HepG2 (cell line): ENCODE measurements around the gene GNL1. TPM values are rescaled to one million over a fixed set of nuclear protein-coding genes. Genes with fewer than 3 reads are reported as not detected.

ENCODE experiments used
- AFF4 ChIP-seq: sonication (generic); formaldehyde crosslinking; IDR thresholded peaks from 2 replicates; pipeline ENCODE4 v1.4.0; 2020; ENCODE audit warnings: missing genetic modification reagents
- ATF7-NPFF ChIP-seq: sonication (generic); formaldehyde crosslinking; IDR thresholded peaks from 2 replicates; pipeline ENCODE4 v1.8.1; 2023; ENCODE audit warnings: mild to moderate bottlenecking, low read depth, missing genetic modification reagents, moderate library complexity
- BRD4 ChIP-seq: sonication (generic); formaldehyde crosslinking; IDR thresholded peaks from 2 replicates; pipeline ENCODE4 v1.4.0; 2020; ENCODE audit warnings: missing genetic modification reagents
- FOXK1 ChIP-seq: sonication (generic); formaldehyde crosslinking; IDR thresholded peaks from 2 replicates; pipeline ENCODE4 v1.4.0; 2020; ENCODE audit warnings: low read depth, missing genetic modification reagents, borderline replicate concordance
- HNRNPH1 ChIP-seq: fragments of 200-400 bp; formaldehyde crosslinking; optimal IDR thresholded peaks from 2 replicates; pipeline ENCODE3; 2017; ENCODE audit warnings: mild to moderate bottlenecking, low read depth, low read length
- KDM1A ChIP-seq: IDR thresholded peaks from 2 replicates; pipeline ENCODE4 v1.6.1; 2016; ENCODE audit warnings: missing compliant biosample characterization
- MAFF ChIP-seq: IDR thresholded peaks from 2 replicates; pipeline ENCODE4 v1.6.1; 2011; ENCODE audit warnings: low read depth, low read length, improper control_type of control experiment
- MIER2 ChIP-seq: IDR thresholded peaks from 2 replicates; pipeline ENCODE4 v1.6.1; 2016; ENCODE audit warnings: missing biosample characterization, missing genetic modification reagents
- PHF5A ChIP-seq: IDR thresholded peaks from one replicate; pipeline ENCODE4 v1.6.1; 2018; ENCODE audit warnings: low read depth, missing genetic modification reagents; ENCODE audit not compliant: unreplicated experiment
- PPARG ChIP-seq: conservative IDR thresholded peaks from 2 replicates; pipeline ENCODE4 v1.6.1; 2016; ENCODE audit warnings: missing biosample characterization, missing genetic modification reagents
- THRA ChIP-seq: sonication (generic); formaldehyde crosslinking; IDR thresholded peaks from 2 replicates; pipeline ENCODE4 v1.4.0; 2020; ENCODE audit warnings: missing genetic modification reagents, borderline replicate concordance
- TRAFD1 ChIP-seq: sonication (generic); formaldehyde crosslinking; IDR thresholded peaks from 2 replicates; pipeline ENCODE4 v1.5.1; 2020; ENCODE audit warnings: missing genetic modification reagents, mild to moderate bottlenecking, borderline replicate concordance
- ZFP36L1 ChIP-seq: sonication (generic); formaldehyde crosslinking; IDR thresholded peaks from 2 replicates; pipeline ENCODE4 v1.8.0; 2022; ENCODE audit warnings: mild to moderate bottlenecking, missing genetic modification reagents, moderate library complexity
- ZNF3 ChIP-seq: IDR thresholded peaks from 2 replicates; pipeline ENCODE4 v1.7.0; 2017; ENCODE audit warnings: inconsistent platforms
- polyA plus RNA-seq, 8 experiments: library from polyadenylated mRNA; depleted of rRNA in 3 of 8; stranded (reverse) in 7 of 8; unstranded in 1 of 8; fragments of >200 nt; fragmentation: Illumina TruSeq in 4 of 8; extraction: Trizol in 4 of 8; gene quantifications; 2 replicates each; pipeline versions ENCODE4 v1.2.1 to v1.2.3, GENCODE V29; 2011 to 2016; ENCODE audit warnings: low read depth in 4 of 8, missing spikeins in 1 of 8, mixed read lengths in 1 of 8; ENCODE audit not compliant: insufficient read depth in 1 of 8
- total RNA-seq, 5 experiments: library from RNA; depleted of rRNA; stranded (reverse); fragments of >200 nt; fragmentation: Illumina TruSeq; extraction: Trizol; gene quantifications; 2 replicates each; pipeline ENCODE4 v1.2.3, GENCODE V29; 2016; ENCODE audit warnings: low read depth in 1 of 5
- TF ChIP-seq, protein P1 (sequence below): sonication (generic); formaldehyde crosslinking; IDR thresholded peaks from 2 replicates; pipeline ENCODE4 v1.8.1; 2023; ENCODE audit warnings: mild to moderate bottlenecking, inconsistent platforms, moderate library complexity, missing genetic modification reagents, borderline replicate concordance
- TF ChIP-seq, protein P2 (sequence below): sonication (generic); formaldehyde crosslinking; conservative IDR thresholded peaks from 2 replicates; pipeline ENCODE4 v1.4.0; 2020; ENCODE audit warnings: missing genetic modification reagents

Gene GNL1
- total and polyA plus RNA-seq, 2 of the 13 experiments (the other 11 are each of a cell fraction or from before 2014, with no cell fraction given): 35.0 to 55.6 TPM

GRCh38 chr6:30571075-30571761, 14.9 kb upstream of the GNL1 start, which contains the start of gene ABCF1 (continued):
- TF ChIP-seq, protein P1, sequence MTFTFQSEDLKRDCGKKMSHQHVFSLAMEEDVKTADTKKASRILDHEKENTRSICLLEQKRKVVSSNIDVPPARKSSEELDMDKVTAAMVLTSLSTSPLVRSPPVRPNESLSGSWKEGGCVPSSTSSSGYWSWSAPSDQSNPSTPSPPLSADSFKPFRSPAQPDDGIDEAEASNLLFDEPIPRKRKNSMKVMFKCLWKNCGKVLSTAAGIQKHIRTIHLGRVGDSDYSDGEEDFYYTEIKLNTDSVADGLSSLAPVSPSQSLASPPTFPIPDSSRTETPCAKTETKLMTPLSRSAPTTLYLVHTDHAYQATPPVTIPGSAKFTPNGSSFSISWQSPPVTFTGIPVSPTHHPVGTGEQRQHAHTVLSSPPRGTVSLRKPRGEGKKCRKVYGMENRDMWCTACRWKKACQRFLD (CRISPR knock-in tag): peak; percentile 92; the same call in 1 of the 2 replicates
- peak; percentile 94 for TF ChIP-seq FOXK1
- no peak; the same call in 1 of the 2 replicates for TF ChIP-seq MIER2 (CRISPR knock-in tag)
- TF ChIP-seq HNRNPH1: no peak
- 0 out of 2 replicates have a peak, but pooled peaks have one; percentile 34 for TF ChIP-seq ZNF3 (CRISPR knock-in tag)
- TF ChIP-seq THRA (CRISPR knock-in tag): peak; percentile 69
- TF ChIP-seq KDM1A (CRISPR knock-in tag): no peak
- TF ChIP-seq ATF7-NPFF (CRISPR knock-in tag): peak; percentile 94
- peak; percentile 98 for TF ChIP-seq ZFP36L1 (CRISPR knock-in tag)
- TF ChIP-seq BRD4 (CRISPR knock-in tag): peak; percentile 88; the same call in 1 of the 2 replicates
- TF ChIP-seq, protein P2, sequence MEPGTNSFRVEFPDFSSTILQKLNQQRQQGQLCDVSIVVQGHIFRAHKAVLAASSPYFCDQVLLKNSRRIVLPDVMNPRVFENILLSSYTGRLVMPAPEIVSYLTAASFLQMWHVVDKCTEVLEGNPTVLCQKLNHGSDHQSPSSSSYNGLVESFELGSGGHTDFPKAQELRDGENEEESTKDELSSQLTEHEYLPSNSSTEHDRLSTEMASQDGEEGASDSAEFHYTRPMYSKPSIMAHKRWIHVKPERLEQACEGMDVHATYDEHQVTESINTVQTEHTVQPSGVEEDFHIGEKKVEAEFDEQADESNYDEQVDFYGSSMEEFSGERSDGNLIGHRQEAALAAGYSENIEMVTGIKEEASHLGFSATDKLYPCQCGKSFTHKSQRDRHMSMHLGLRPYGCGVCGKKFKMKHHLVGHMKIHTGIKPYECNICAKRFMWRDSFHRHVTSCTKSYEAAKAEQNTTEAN (CRISPR knock-in tag): peak; percentile 93
- peak; percentile 81 for TF ChIP-seq PPARG (CRISPR knock-in tag)
- no peak for TF ChIP-seq MAFF
- TF ChIP-seq PHF5A (CRISPR knock-in tag): peak; percentile 77
- TF ChIP-seq AFF4: peak; percentile 92; the same call in 1 of the 2 replicates
- TF ChIP-seq TRAFD1 (CRISPR knock-in tag): peak; percentile 94; the same call in 1 of the 2 replicates
